ENCODE measurements around the gene SVIP. TPM values are rescaled to one million over a fixed set of nuclear protein-coding genes. Genes with fewer than 3 reads are reported as not detected.

Gene SVIP
- total RNA-seq, 1 donor from 2014 or later = 35.6 TPM

GRCh38 chr11:22780952-22781593 lies 48.5 kb downstream of the SVIP start:
- Histone ChIP-seq H3K4me1 (no peaks in the 10 kb centered on the region), H3K4me3 (no peak overlapping the region), H3K27me3 (no peaks in the 10 kb centered on the region), H3K36me3 (no peaks in the 10 kb centered on the region), H3K27ac (no peak overlapping the region), H3K9me3 (no peaks in the 10 kb centered on the region)
- ATAC-seq = no peak
- no peak for TF ChIP-seq CTCF (IDR thresholded peaks at IDR 0.05)
- intact Hi-C loops (cut with DNase I) = loop anchor here (10.0 kb wide), 1 partner anchor 446 kb away; the partner anchor contains the start of gene SLC17A6
- DNase-seq = no peak

- Histone ChIP-seq H3K36me3 (no peaks in the 10 kb centered on the region), H3K4me1 (no peaks in the 10 kb centered on the region), H3K4me3 (no peak overlapping the region), H3K27ac (no peak overlapping the region), H3K9me3 (no peaks in the 10 kb centered on the region), H3K27me3 (no peaks in the 10 kb centered on the region)
- TF ChIP-seq CTCF (IDR thresholded peaks at IDR 0.05) = no peak
- intact Hi-C loops (cut with DNase I) = loop anchor here (10.0 kb wide), 1 partner anchor 445 kb away; the partner anchor contains the start of gene SLC17A6
- no peak for DNase-seq
- ATAC-seq = no peak
These were observed 49.8 kb downstream of the SVIP start for GRCh38 chr11:22779850-22780249.

- intact Hi-C loops (cut with DNase I) = no loop called here
- no peak for DNase-seq
These were observed 51.0 kb downstream of the SVIP start for GRCh38 chr11:22778642-22779041.

GRCh38 chr11:22775248-22775647 lies 54.4 kb downstream of the SVIP start:
- no peaks in the 10 kb centered on the region for H3K9me3 ChIP-seq
- ATAC-seq (no peak), DNase-seq (no peak)
- H3K4me3 ChIP-seq = no peak overlapping the region
- no peaks in the 10 kb centered on the region for H3K27me3 ChIP-seq
- TF ChIP-seq CTCF (IDR thresholded peaks at IDR 0.05) = no peak
- no peak overlapping the region for H3K27ac ChIP-seq
- H3K4me1 ChIP-seq = no peaks in the 10 kb centered on the region
- no peaks in the 10 kb centered on the region for H3K36me3 ChIP-seq
- intact Hi-C loops (cut with DNase I) = no loop called here

More at GRCh38 chr11:22778642-22779041, 51.0 kb downstream of the SVIP start:
- Histone ChIP-seq H3K4me3 (no peak overlapping the region), H3K4me1 (no peaks in the 10 kb centered on the region), H3K27ac (no peak overlapping the region), H3K36me3 (no peaks in the 10 kb centered on the region), H3K27me3 (no peaks in the 10 kb centered on the region), H3K9me3 (no peaks in the 10 kb centered on the region)
- TF ChIP-seq CTCF (IDR thresholded peaks at IDR 0.05) = no peak
- ATAC-seq = no peak

- intact Hi-C loops (cut with DNase I) = no loop called here
These were observed 54.9 kb downstream of the SVIP start for GRCh38 chr11:22774716-22775115.

More at GRCh38 chr11:22774716-22775115, 54.9 kb downstream of the SVIP start:
- Histone ChIP-seq H3K27ac (no peak overlapping the region), H3K4me1 (no peaks in the 10 kb centered on the region), H3K4me3 (no peak overlapping the region), H3K9me3 (no peaks in the 10 kb centered on the region), H3K36me3 (no peaks in the 10 kb centered on the region), H3K27me3 (no peaks in the 10 kb centered on the region)
- no peak for ATAC-seq
- DNase-seq = no peak
- TF ChIP-seq CTCF (IDR thresholded peaks at IDR 0.05) = no peak
